Chondrocyte (in vitro differentiated cells): ENCODE data around the gene RRAS. TPM values are rescaled to one million over a fixed set of nuclear protein-coding genes. Genes with fewer than 3 reads are reported as not detected.

Experiments
- DNase-seq: peaks from one replicate; pipeline ENCODE4 v3.0.0; 2021; ENCODE audit warnings: mixed read lengths, low spot score
- H3K27ac Mint-ChIP-seq: one replicate; pipeline ENCODE4 v1.8.0; 2021; ENCODE audit warnings: mild to moderate bottlenecking, moderate library complexity, mixed read lengths; ENCODE audit not compliant: unreplicated experiment
- H3K27me3 Mint-ChIP-seq: 2 replicates; pipeline ENCODE4 v1.8.0; 2021; ENCODE audit warnings: low read depth, mixed read lengths
- H3K36me3 Mint-ChIP-seq: 2 replicates; pipeline ENCODE4 v1.8.0; 2021; ENCODE audit warnings: low read depth, mixed read lengths
- H3K4me1 Mint-ChIP-seq: 2 replicates; pipeline ENCODE4 v1.8.0; 2021; ENCODE audit warnings: low read depth, mild to moderate bottlenecking, mixed read lengths
- H3K4me3 Mint-ChIP-seq: one replicate; pipeline ENCODE4 v1.8.0; 2021; ENCODE audit warnings: mild to moderate bottlenecking, moderate library complexity, mixed read lengths; ENCODE audit not compliant: unreplicated experiment
- H3K9me3 Mint-ChIP-seq: 2 replicates; pipeline ENCODE4 v1.8.0; 2021; ENCODE audit warnings: low read depth, mixed read lengths
- total RNA-seq: library from RNA; stranded (reverse); gene quantifications from 3 replicates; pipeline ENCODE4 v1.2.1, GENCODE V29; 2021
- TF ChIP-seq, protein P1 (sequence below): fragments of 200-600 bp; sonication (generic); IDR thresholded peaks from 2 replicates; pipeline ENCODE4 v1.5.0; 2021; ENCODE audit warnings: antibody characterized with exemption, mild to moderate bottlenecking, moderate library complexity

The RRAS gene
- total RNA-seq, 1 donor from 2014 or later, result 113 TPM

GRCh38 chr19:49687150-49687549 lies 47.2 kb upstream of the RRAS start:
- Mint-ChIP-seq H3K9me3 (no peaks in the 10 kb centered on the region), H3K36me3 (peaks cover 15% of the 10 kb centered on the region), H3K27me3 (no peaks in the 10 kb centered on the region), H3K4me3 (no peak overlapping the region), H3K27ac (no peak overlapping the region), H3K4me1 (peaks cover 24% of the 10 kb centered on the region)
- TF ChIP-seq, protein P1, sequence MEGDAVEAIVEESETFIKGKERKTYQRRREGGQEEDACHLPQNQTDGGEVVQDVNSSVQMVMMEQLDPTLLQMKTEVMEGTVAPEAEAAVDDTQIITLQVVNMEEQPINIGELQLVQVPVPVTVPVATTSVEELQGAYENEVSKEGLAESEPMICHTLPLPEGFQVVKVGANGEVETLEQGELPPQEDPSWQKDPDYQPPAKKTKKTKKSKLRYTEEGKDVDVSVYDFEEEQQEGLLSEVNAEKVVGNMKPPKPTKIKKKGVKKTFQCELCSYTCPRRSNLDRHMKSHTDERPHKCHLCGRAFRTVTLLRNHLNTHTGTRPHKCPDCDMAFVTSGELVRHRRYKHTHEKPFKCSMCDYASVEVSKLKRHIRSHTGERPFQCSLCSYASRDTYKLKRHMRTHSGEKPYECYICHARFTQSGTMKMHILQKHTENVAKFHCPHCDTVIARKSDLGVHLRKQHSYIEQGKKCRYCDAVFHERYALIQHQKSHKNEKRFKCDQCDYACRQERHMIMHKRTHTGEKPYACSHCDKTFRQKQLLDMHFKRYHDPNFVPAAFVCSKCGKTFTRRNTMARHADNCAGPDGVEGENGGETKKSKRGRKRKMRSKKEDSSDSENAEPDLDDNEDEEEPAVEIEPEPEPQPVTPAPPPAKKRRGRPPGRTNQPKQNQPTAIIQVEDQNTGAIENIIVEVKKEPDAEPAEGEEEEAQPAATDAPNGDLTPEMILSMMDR, result no peak
- no peak for DNase-seq

DNA sequence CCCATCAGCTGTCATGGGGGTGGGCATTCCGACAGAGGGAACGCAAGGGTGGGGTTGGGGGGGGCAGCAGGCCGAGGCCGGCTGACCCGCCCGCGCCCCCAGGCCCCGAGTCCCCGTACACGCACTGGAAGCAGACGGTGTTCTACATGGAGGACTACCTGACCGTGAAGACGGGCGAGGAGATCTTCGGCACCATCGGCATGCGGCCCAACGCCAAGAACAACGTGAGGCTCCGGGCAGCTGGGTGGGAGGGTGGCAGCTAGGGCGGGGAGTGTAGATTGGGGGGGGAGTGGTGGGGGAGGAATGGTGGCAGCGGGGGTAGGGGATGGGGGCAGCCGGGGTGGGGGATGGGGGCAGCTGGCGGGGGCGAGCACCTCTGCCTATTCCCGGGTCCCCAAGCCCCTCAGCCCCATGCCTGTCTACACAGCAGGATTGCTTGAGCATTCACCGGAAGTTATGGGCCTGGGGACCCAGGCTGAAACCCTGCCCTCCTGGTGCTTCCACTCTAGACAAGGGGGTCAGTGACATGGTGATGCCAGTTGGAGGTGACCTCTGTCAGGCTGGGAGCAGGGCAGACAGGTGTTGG lies 46.7 kb upstream of the RRAS start:
- Mint-ChIP-seq H3K4me1 (peaks cover 21% of the 10 kb centered on the region), H3K9me3 (no peaks in the 10 kb centered on the region), H3K4me3 (no peak overlapping the region), H3K36me3 (peaks cover 15% of the 10 kb centered on the region), H3K27ac (no peak overlapping the region), H3K27me3 (no peaks in the 10 kb centered on the region)
- TF ChIP-seq, protein P1, result no peak
- no peak for DNase-seq

DNA sequence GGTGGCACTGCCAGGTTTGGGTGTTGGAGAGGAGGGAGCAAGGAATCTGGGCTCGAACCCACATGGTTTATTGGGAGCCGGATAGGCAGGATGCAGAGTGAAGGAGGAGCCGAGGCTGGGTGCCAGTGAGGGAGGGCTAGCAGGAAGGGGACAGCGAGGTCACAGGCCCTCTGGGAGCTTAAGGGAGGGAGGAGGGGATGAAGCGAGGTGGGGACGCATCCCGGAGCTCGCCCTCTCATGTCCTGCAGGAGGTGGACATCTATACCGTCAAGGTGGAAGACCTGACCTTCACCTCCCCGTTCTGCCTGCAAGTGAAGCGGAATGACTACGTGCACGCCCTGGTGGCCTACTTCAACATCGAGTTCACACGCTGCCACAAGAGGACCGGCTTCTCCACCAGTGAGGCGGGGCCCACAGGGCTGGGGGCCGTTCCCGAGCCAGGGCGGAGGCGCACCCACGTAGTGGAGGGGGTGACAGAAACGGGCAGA lies 45.9 kb upstream of the RRAS start:
- Mint-ChIP-seq H3K27me3 (no peaks in the 10 kb centered on the region), H3K4me1 (peaks cover 16% of the 10 kb centered on the region), H3K36me3 (peaks cover 16% of the 10 kb centered on the region), H3K9me3 (no peaks in the 10 kb centered on the region), H3K27ac (no peak overlapping the region), H3K4me3 (no peak overlapping the region)
- no peak for DNase-seq
- TF ChIP-seq, protein P1, result no peak

DNA sequence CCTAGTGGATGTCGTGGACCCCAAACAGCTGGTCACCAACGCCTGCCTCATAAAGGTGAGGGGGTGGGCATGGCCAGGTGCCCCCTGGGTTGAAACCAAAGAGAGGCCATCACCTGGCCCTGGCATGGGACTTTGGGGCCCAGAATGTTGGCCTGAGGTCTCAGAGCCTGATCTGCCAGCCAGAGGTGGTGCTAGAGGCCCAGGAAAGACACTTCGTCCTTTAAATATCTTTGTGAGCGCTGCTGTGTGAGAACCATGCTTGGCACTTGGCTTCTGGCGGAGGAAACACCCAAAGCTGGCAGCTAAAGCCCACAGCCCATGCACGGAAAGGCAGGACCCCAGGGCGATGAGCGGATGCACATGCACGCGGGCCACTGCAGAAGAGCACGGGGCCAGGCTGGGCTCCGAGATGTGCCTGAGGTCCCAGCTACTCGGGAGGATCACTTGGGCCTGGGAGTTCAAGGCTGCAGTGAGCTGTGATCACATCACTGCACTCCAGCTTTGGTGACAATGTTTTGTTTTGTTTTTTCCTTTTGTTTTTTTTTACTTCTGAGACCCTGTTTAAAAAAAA lies 45.1 kb upstream of the RRAS start:
- H3K9me3 Mint-ChIP-seq, result no peaks in the 10 kb centered on the region
- no peak overlapping the region for H3K27ac Mint-ChIP-seq
- H3K4me3 Mint-ChIP-seq, result no peak overlapping the region
- H3K27me3 Mint-ChIP-seq, result no peaks in the 10 kb centered on the region
- TF ChIP-seq, protein P1, result peak; percentile 17
- peaks cover 16% of the 10 kb centered on the region for H3K4me1 Mint-ChIP-seq
- no peak for DNase-seq
- peaks cover 17% of the 10 kb centered on the region for H3K36me3 Mint-ChIP-seq

DNA sequence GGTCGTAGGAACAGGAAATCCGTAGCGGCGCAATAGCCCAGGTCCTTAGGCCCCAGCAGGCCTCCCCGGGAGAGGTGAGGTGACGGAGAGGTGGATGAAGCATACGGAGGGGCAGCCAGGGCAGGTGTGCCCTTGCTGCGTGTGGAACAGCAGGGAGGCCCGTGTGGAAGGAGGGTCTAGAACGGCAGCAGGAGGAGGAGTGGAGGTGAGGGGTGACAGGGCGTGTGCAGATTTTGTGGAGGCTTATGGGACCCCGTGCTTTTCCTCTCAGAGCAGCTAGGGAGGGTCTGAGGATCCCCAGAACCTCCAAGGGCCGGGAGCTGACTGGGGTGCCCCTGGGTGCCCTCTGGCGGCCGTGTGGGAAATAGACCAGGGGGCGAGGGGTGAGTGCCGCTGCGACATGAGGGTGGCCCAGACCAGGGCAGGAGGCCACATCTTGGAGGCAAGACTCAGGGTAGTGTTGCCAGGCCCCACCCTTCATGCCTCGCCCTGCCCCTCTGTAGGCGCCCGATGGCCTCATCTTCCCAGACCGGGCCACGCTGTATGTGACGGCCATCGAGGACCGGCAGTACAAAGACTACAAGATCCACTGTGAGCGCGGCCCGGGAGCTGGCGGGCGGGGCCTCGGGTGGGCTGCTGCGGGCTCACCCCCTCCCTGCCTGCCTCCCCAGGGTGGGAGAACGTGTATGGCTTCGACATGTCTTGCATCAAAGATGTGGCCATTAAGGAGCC lies 44.5 kb upstream of the RRAS start:
- H3K36me3 Mint-ChIP-seq, result peaks cover 17% of the 10 kb centered on the region
- no peak overlapping the region for H3K27ac Mint-ChIP-seq

More for the DNA sequence above, 44.5 kb upstream of the RRAS start:
- DNase-seq, result no peak
- H3K4me3 Mint-ChIP-seq, result no peak overlapping the region
- H3K4me1 Mint-ChIP-seq, result peaks cover 19% of the 10 kb centered on the region
- no peaks in the 10 kb centered on the region for H3K27me3 Mint-ChIP-seq
- H3K9me3 Mint-ChIP-seq, result no peaks in the 10 kb centered on the region
- TF ChIP-seq, protein P1, result peak; percentile 34
